SK-N-SH treated with all-trans-retinoic acid at 6 μM for 48 hours (cell line): ENCODE data around the gene SEC22C.

Experiments used
- BACH2 ChIP-seq: fragments of 250-450 bp; sonication (Bioruptor Pico); IDR thresholded peaks from 2 replicates; pipeline ENCODE4 v1.9.0; 2021; ENCODE audit warnings: mild to moderate bottlenecking, borderline replicate concordance
- CSDC2 ChIP-seq: fragments of 250-450 bp; sonication (Bioruptor Pico); IDR thresholded peaks from 2 replicates; pipeline ENCODE4 v1.5.0; 2020; ENCODE audit warnings: mild to moderate bottlenecking, moderate library complexity
- ESRRG ChIP-seq: fragments of 250-450 bp; sonication (Bioruptor Pico); IDR thresholded peaks from 2 replicates; pipeline ENCODE4 v1.6.1; 2021; ENCODE audit warnings: mild to moderate bottlenecking
- GLIS3 ChIP-seq: fragments of 250-450 bp; sonication (Bioruptor Pico); IDR thresholded peaks from 2 replicates; pipeline ENCODE4 v1.5.0; 2020; ENCODE audit warnings: mild to moderate bottlenecking, moderate library complexity
- PPARA ChIP-seq: fragments of 250-450 bp; sonication (Bioruptor Pico); IDR thresholded peaks from 2 replicates; pipeline ENCODE4 v1.5.0; 2020; ENCODE audit warnings: mild to moderate bottlenecking, borderline replicate concordance
- RARB ChIP-seq: fragments of 250-450 bp; sonication (Bioruptor Pico); IDR thresholded peaks from 2 replicates; pipeline ENCODE4 v1.8.0; 2021; ENCODE audit warnings: mild to moderate bottlenecking, moderate library complexity
- SNAI2 ChIP-seq: fragments of 250-450 bp; sonication (Bioruptor Pico); IDR thresholded peaks from 2 replicates; pipeline ENCODE4 v1.5.0; 2020; ENCODE audit warnings: mild to moderate bottlenecking, moderate library complexity
- TOX ChIP-seq: fragments of 250-450 bp; sonication (Bioruptor Pico); IDR thresholded peaks from 2 replicates; pipeline ENCODE4 v1.8.0; 2021; ENCODE audit warnings: mild to moderate bottlenecking, moderate library complexity, borderline replicate concordance
- ZNF565 ChIP-seq: fragments of 450-650 bp; formaldehyde crosslinking; conservative IDR thresholded peaks from 2 replicates; pipeline ENCODE4 v1.5.0; 2020; ENCODE audit warnings: low read depth, mild to moderate bottlenecking, moderate library complexity
- ZNF8 ChIP-seq: fragments of 450-650 bp; formaldehyde crosslinking; IDR thresholded peaks from 2 replicates; pipeline ENCODE4 v1.5.0; 2020; ENCODE audit warnings: mild to moderate bottlenecking, moderate library complexity
- TF ChIP-seq, protein P1 (sequence below): fragments of 250-450 bp; sonication (Bioruptor Pico); IDR thresholded peaks from 2 replicates; pipeline ENCODE4 v1.5.1; 2020; ENCODE audit warnings: low read depth, mild to moderate bottlenecking, moderate library complexity
- TF ChIP-seq, protein P2 (sequence below): fragments of 250-450 bp; sonication (Bioruptor Pico); IDR thresholded peaks from 2 replicates; pipeline ENCODE4 v1.8.0; 2020; ENCODE audit warnings: mild to moderate bottlenecking, moderate library complexity, borderline replicate concordance
- TF ChIP-seq, protein P3 (sequence below): fragments of 250-450 bp; sonication (Bioruptor Pico); IDR thresholded peaks from 2 replicates; pipeline ENCODE4 v1.5.1; 2021; ENCODE audit warnings: mild to moderate bottlenecking, moderate library complexity

DNA sequence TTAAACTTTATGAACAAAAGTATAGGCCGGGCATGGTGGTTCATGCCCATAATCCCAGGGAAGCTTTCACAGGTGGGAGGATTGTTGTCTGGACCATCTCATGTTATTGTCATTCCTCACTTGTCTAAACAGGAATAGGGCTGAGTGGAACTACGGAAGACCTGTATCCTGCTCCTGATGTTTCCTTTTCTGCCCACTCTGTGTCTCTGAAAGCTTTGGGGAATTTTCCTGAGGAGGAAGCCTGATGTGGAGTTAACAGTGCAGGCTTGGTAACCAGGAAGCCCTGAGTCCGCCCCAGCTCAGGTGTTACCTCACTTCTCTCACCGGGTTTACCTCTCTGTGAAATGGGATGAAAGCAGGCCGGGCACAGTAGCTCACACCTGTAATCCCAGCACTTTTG is 6.9 kb upstream of the SEC22C start:
- no peak for TF ChIP-seq TOX (CRISPR knock-in tag)
- TF ChIP-seq, protein P1, sequence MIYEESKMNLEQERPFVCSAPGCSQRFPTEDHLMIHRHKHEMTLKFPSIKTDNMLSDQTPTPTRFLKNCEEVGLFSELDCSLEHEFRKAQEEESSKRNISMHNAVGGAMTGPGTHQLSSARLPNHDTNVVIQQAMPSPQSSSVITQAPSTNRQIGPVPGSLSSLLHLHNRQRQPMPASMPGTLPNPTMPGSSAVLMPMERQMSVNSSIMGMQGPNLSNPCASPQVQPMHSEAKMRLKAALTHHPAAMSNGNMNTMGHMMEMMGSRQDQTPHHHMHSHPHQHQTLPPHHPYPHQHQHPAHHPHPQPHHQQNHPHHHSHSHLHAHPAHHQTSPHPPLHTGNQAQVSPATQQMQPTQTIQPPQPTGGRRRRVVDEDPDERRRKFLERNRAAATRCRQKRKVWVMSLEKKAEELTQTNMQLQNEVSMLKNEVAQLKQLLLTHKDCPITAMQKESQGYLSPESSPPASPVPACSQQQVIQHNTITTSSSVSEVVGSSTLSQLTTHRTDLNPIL (CRISPR knock-in tag): no peak
- TF ChIP-seq GLIS3 (CRISPR knock-in tag): no peak
- TF ChIP-seq, protein P2, sequence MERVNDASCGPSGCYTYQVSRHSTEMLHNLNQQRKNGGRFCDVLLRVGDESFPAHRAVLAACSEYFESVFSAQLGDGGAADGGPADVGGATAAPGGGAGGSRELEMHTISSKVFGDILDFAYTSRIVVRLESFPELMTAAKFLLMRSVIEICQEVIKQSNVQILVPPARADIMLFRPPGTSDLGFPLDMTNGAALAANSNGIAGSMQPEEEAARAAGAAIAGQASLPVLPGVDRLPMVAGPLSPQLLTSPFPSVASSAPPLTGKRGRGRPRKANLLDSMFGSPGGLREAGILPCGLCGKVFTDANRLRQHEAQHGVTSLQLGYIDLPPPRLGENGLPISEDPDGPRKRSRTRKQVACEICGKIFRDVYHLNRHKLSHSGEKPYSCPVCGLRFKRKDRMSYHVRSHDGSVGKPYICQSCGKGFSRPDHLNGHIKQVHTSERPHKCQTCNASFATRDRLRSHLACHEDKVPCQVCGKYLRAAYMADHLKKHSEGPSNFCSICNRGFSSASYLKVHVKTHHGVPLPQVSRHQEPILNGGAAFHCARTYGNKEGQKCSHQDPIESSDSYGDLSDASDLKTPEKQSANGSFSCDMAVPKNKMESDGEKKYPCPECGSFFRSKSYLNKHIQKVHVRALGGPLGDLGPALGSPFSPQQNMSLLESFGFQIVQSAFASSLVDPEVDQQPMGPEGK (CRISPR knock-in tag): no peak
- no peak for TF ChIP-seq ZNF8 (CRISPR knock-in tag)
- no peak for TF ChIP-seq CSDC2 (CRISPR knock-in tag)
- TF ChIP-seq RARB: no peak
- TF ChIP-seq ESRRG (CRISPR knock-in tag): no peak
- TF ChIP-seq, protein P3, sequence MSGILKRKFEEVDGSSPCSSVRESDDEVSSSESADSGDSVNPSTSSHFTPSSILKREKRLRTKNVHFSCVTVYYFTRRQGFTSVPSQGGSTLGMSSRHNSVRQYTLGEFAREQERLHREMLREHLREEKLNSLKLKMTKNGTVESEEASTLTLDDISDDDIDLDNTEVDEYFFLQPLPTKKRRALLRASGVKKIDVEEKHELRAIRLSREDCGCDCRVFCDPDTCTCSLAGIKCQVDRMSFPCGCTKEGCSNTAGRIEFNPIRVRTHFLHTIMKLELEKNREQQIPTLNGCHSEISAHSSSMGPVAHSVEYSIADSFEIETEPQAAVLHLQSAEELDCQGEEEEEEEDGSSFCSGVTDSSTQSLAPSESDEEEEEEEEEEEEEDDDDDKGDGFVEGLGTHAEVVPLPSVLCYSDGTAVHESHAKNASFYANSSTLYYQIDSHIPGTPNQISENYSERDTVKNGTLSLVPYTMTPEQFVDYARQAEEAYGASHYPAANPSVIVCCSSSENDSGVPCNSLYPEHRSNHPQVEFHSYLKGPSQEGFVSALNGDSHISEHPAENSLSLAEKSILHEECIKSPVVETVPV (CRISPR knock-in tag): no peak
- no peak for TF ChIP-seq ZNF565 (CRISPR knock-in tag)
- no peak for TF ChIP-seq PPARA (CRISPR knock-in tag)
- TF ChIP-seq SNAI2 (CRISPR knock-in tag): no peak
- no peak for TF ChIP-seq BACH2 (CRISPR knock-in tag)
